HCT116 (cell line): ENCODE measurements around the gene PLCB4. TPM values are rescaled to one million over a fixed set of nuclear protein-coding genes. Genes with fewer than 3 reads are reported as not detected.

Experiments used
- ATAC-seq: fragments of 200-7000 bp; cut with Tn5 transposase; 2 replicates; pipeline ENCODE4 v1.9.1; 2020; ENCODE audit warnings: mild to moderate bottlenecking, moderate library complexity
- BruUV-seq: library from RNA; stranded (reverse); fragments of 400-500 nt; replicated peaks from 2 replicates; lab custom pipeline; 2021; lab: Mats Ljungman, UMichigan
- CTCF ChIA-PET: fragments of 300-600 bp; sonication (Branson Sonifier 250); formaldehyde crosslinking; loops from one replicate; lab custom pipeline; 2021; ENCODE audit warnings: antibody characterized with exemption; lab: Charles Lee
- POLR2A ChIA-PET: fragments of 300-600, 350-600 bp; sonication (Branson Sonifier 250); formaldehyde crosslinking; loops from one replicate; lab custom pipeline; 2021; ENCODE audit warnings: antibody characterized with exemption; lab: Charles Lee
- RAD21 ChIA-PET, 2 experiments: fragments of 300-600 bp; sonication (Branson Sonifier 250); formaldehyde crosslinking; loops; one replicate each; lab custom pipeline; 2023; ENCODE audit warnings: low total read pairs in 2 of 2; ENCODE audit not compliant: uncharacterized antibody in 2 of 2, unreplicated experiment in 2 of 2, low non-redundant PET in 1 of 2; lab: Charles Lee
- DNase-seq: peaks from one replicate; pipeline ENCODE4 v3.0.0-alpha.2; 2010; ENCODE audit warnings: low read depth, low spot score
- H2AFZ ChIP-seq: fragments of 200-600 bp; shearing (Covaris generic), sonication (generic); 2 replicates; pipeline ENCODE4 v1.6.1; 2017; ENCODE audit warnings: low read depth, mixed run types, mixed read lengths, antibody characterized with exemption, low read length; ENCODE audit not compliant: poor library complexity, severe bottlenecking
- H3K27ac ChIP-seq: 2 replicates; pipeline ENCODE4 v1.5.1; 2012; ENCODE audit warnings: low read depth, low read length
- H3K27me3 ChIP-seq: fragments of 200-600 bp; sonication (generic); 2 replicates; pipeline ENCODE4 v1.6.1; 2016; ENCODE audit warnings: mixed run types, low read length, mixed read lengths; ENCODE audit not compliant: insufficient read depth
- H3K36me3 ChIP-seq, 2 experiments: fragments of 200-500 bp in 1 of 2; fragments of 200-600 bp in 1 of 2; sonication (Bioruptor generic) in 1 of 2; sonication (generic) in 1 of 2; 2 replicates each; pipeline versions ENCODE4 v1.5.1 to v1.6.1; 2014 to 2016; ENCODE audit warnings: low read length in 2 of 2, inconsistent platforms in 1 of 2, mixed read lengths in 1 of 2, mixed run types in 1 of 2; ENCODE audit not compliant: insufficient read depth in 2 of 2, control insufficient read depth in 1 of 2
- H3K4me1 ChIP-seq, 2 experiments: fragments of 200-600 bp in 1 of 2; sonication (generic) in 1 of 2; 2 replicates each; pipeline versions ENCODE4 v1.5.1 to v1.6.1; 2012 to 2017; ENCODE audit warnings: low read length in 2 of 2, inconsistent platforms in 1 of 2, mild to moderate bottlenecking in 1 of 2, mixed read lengths in 1 of 2, mixed run types in 1 of 2, moderate library complexity in 1 of 2; ENCODE audit not compliant: insufficient read depth in 2 of 2, control insufficient read depth in 1 of 2
- H3K4me2 ChIP-seq: fragments of 200-600 bp; sonication (generic); 2 replicates; pipeline ENCODE4 v1.6.1; 2017; ENCODE audit warnings: mixed run types, low read length, mixed read lengths
- H3K4me3 ChIP-seq, 2 experiments: fragments of 200-600 bp in 1 of 2; sonication (generic) in 1 of 2; replicated peaks in 1 of 2; 2 replicates each; pipeline ENCODE4 v1.5.1; 2011 to 2016; ENCODE audit warnings: low read length in 2 of 2, control low read depth in 1 of 2, low read depth in 1 of 2, mild to moderate bottlenecking in 1 of 2, mixed read lengths in 1 of 2, mixed run types in 1 of 2
- H3K79me2 ChIP-seq: fragments of 200-600 bp; sonication (generic); 2 replicates; pipeline ENCODE4 v1.6.1; 2017; ENCODE audit warnings: mild to moderate bottlenecking, mixed run types, low read length, moderate library complexity, mixed read lengths; ENCODE audit not compliant: insufficient read depth
- H3K9ac ChIP-seq: fragments of 200-600 bp; sonication (generic); 2 replicates; pipeline ENCODE4 v1.6.1; 2016; ENCODE audit warnings: low read length, mixed read lengths
- H3K9me2 ChIP-seq: fragments of 200-600 bp; sonication (generic), shearing (Covaris generic); 2 replicates; pipeline ENCODE4 v1.6.1; 2017; ENCODE audit warnings: mixed run types, mild to moderate bottlenecking, moderate library complexity; ENCODE audit not compliant: insufficient read depth
- H3K9me3 ChIP-seq, 2 experiments: fragments of 200-500 bp in 1 of 2; fragments of 200-600 bp in 1 of 2; sonication (Bioruptor generic) in 1 of 2; sonication (generic) in 1 of 2; 2 replicates each; pipeline ENCODE4 v1.6.1; 2014 to 2017; ENCODE audit warnings: low read length in 2 of 2, mixed read lengths in 2 of 2, inconsistent platforms in 1 of 2, low read depth in 1 of 2, mild to moderate bottlenecking in 1 of 2, mixed run types in 1 of 2, moderate library complexity in 1 of 2; ENCODE audit not compliant: control insufficient read depth in 1 of 2, insufficient read depth in 1 of 2
- H4K20me1 ChIP-seq: fragments of 200-600 bp; sonication (generic), shearing (Covaris generic); 2 replicates; pipeline ENCODE4 v1.6.1; 2017; ENCODE audit warnings: mixed run types, mild to moderate bottlenecking, moderate library complexity; ENCODE audit not compliant: insufficient read depth
- CBX3 ChIP-seq: IDR thresholded peaks from 2 replicates; pipeline ENCODE4 v1.6.1; 2012; ENCODE audit warnings: low read depth
- CEBPB ChIP-seq: IDR thresholded peaks from 2 replicates; pipeline ENCODE4 v1.6.1; 2012; ENCODE audit warnings: low read depth
- CTCF ChIP-seq, 3 experiments: fragments of 200-600 bp in 1 of 3; sonication (generic) in 1 of 3; IDR thresholded peaks in 2 of 3; conservative IDR thresholded peaks in 1 of 3; 2 replicates each; pipeline ENCODE4 v1.5.1; 2012 to 2017; ENCODE audit warnings: low read depth in 2 of 3, low read length in 2 of 3, antibody characterized with exemption in 1 of 3, borderline replicate concordance in 1 of 3, control low read depth in 1 of 3, mild to moderate bottlenecking in 1 of 3, mixed read lengths in 1 of 3, mixed run types in 1 of 3, moderate library complexity in 1 of 3; ENCODE audit not compliant: insufficient read depth in 1 of 3
- EGR1 ChIP-seq: IDR thresholded peaks from 2 replicates; pipeline ENCODE4 v1.6.1; 2012; ENCODE audit warnings: low read depth
- ELF1 ChIP-seq: IDR thresholded peaks from 2 replicates; pipeline ENCODE4 v1.6.1; 2012; ENCODE audit warnings: low read depth, borderline replicate concordance
- EZH2phosphoT487 ChIP-seq: fragments of 200-600 bp; IDR thresholded peaks from 2 replicates; pipeline ENCODE4 v1.6.1; 2018; ENCODE audit warnings: antibody characterized with exemption, borderline replicate concordance
- FOSL1 ChIP-seq: IDR thresholded peaks from 2 replicates; pipeline ENCODE4 v1.6.1; 2012; ENCODE audit warnings: low read depth
- POLR2A ChIP-seq: IDR thresholded peaks from 2 replicates; pipeline ENCODE4 v1.7.0; 2011; ENCODE audit warnings: borderline replicate concordance; ENCODE audit not compliant: insufficient read depth, insufficient read length; ENCODE audit errors: extremely low read depth
- POLR2AphosphoS5 ChIP-seq: IDR thresholded peaks from 2 replicates; pipeline ENCODE4 v1.6.1; 2011; ENCODE audit warnings: mild to moderate bottlenecking, low read depth, low read length, moderate library complexity
- SIN3A ChIP-seq: IDR thresholded peaks from 2 replicates; pipeline ENCODE4 v1.6.1; 2012; ENCODE audit warnings: low read depth
- TCF7L2 ChIP-seq: IDR thresholded peaks from 2 replicates; pipeline ENCODE4 v1.7.0; 2011; ENCODE audit warnings: borderline replicate concordance, inconsistent platforms; ENCODE audit not compliant: insufficient read depth, insufficient read length; ENCODE audit errors: extremely low read depth
- YY1 ChIP-seq: IDR thresholded peaks from 2 replicates; pipeline ENCODE4 v1.6.1; 2011; ENCODE audit warnings: low read length, low read depth, moderate library complexity, mild to moderate bottlenecking; ENCODE audit not compliant: insufficient replicate concordance; ENCODE audit errors: extremely low read depth
- ZFX ChIP-seq: fragments of 450-650 bp; IDR thresholded peaks from 2 replicates; pipeline ENCODE4 v1.6.1; 2017
- ZNF274 ChIP-seq: fragments of 200-500 bp; sonication (Bioruptor generic); IDR thresholded peaks from 2 replicates; pipeline ENCODE4 v1.6.1; 2014; ENCODE audit warnings: mild to moderate bottlenecking, low read depth, low read length, inconsistent platforms
- intact Hi-C: fragments of 100-400 bp; cut with micrococcal nuclease; formaldehyde crosslinking; loops from 2 replicates; pipeline ENCODE4 v1.10.0; 2022
- total RNA-seq: library from RNA; stranded (reverse); gene quantifications from one replicate; pipeline ENCODE4 v1.2.1, GENCODE V29; 2021; ENCODE audit not compliant: unreplicated experiment
- TF ChIP-seq, protein P1 (sequence below): IDR thresholded peaks from 2 replicates; pipeline ENCODE4 v1.6.1; 2012

PLCB4 gene
- total RNA-seq, 1 experiment from 2014 or later, result 2.5 TPM

- TF ChIP-seq ZNF274 (no peak), CEBPB (no peak), POLR2A (no peak), ZFX (no peak), SIN3A (no peak), EGR1 (no peak), EZH2phosphoT487 (no peak), FOSL1 (no peak), ELF1 (no peak), CTCF (IDR thresholded peaks at IDR 0.05 in 2 of 3, conservative IDR thresholded peaks at IDR 0.05 in 1 of 3; ENCODE audit: borderline replicate concordance in 1 of 3, insufficient read depth in 1 of 3, low read depth in 2 of 3, low read length in 2 of 3) (no peak), YY1 (no peak), TCF7L2 (no peak), POLR2AphosphoS5 (no peak), CBX3 (no peak)
- TF ChIP-seq, protein P1, sequence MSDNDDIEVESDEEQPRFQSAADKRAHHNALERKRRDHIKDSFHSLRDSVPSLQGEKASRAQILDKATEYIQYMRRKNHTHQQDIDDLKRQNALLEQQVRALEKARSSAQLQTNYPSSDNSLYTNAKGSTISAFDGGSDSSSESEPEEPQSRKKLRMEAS, result no peak
- RAD21 ChIA-PET, result interaction anchor here in 1 of 2 experiments (1.0 kb wide), 1 partner anchor 440 kb away, joined by 3 read pairs; no protein-coding TSS in a partner anchor
- 0 out of 2 replicates have a peak overlapping the region, but pooled peaks have one; percentile 4 for H3K4me2 ChIP-seq
These were observed 225.2 kb downstream of the PLCB4 start for GRCh38 chr20:9294041-9294440.

More at GRCh38 chr20:9294041-9294440, 225.2 kb downstream of the PLCB4 start:
- Histone ChIP-seq H3K9me3 (no peaks in the 10 kb centered on the region), H4K20me1 (no peaks in the 10 kb centered on the region), H3K27ac (no peak overlapping the region), H3K4me1 (peaks cover 6% of the 10 kb centered on the region in 2 experiments; a peak in 2 of 4 replicates), H3K36me3 (no peaks in the 10 kb centered on the region), H2AFZ (no peak overlapping the region), H3K4me3 (no peak overlapping the region), H3K9me2 (no peaks in the 10 kb centered on the region), H3K79me2 (no peaks in the 10 kb centered on the region), H3K27me3 (no peaks in the 10 kb centered on the region), H3K9ac (no peak overlapping the region)
- ChIA-PET CTCF (no interaction called here), POLR2A (no interaction called here)
- DNase-seq, result no peak
- intact Hi-C loops, result no loop called here
- no TSS peak for BruUV-seq
- no peak for ATAC-seq
